Gastrocnemius medialis (tissue), 4 donors: Measurements from ENCODE around the gene AVPR2. TPM values are rescaled to one million over a fixed set of nuclear protein-coding genes. Genes with fewer than 3 reads are reported as not detected.

Source experiments
- ATAC-seq, 2 donors: fragments of 150-250 bp; one replicate each; pipeline ENCODE4 v1.9.1; 2016
- DNase-seq, 2 donors: peaks; one replicate each; pipeline ENCODE4 v3.0.0-alpha.2; 2019
- H3K27ac ChIP-seq, 4 donors: fragments of 200-600 bp; sonication (generic); 1 replicate in 1 of 4; 2 replicates in 3 of 4; pipeline ENCODE4 v1.5.1; 2016 to 2018; ENCODE audit warnings: mild to moderate bottlenecking in 2 of 4, moderate library complexity in 1 of 4
- H3K27me3 ChIP-seq, 3 donors: fragments of 200-600 bp; sonication (generic) in 2 of 3; 1 replicate in 1 of 3; 2 replicates in 2 of 3; pipeline versions ENCODE4 v1.5.1 to v1.6.0; 2016 to 2019; ENCODE audit warnings: mild to moderate bottlenecking in 1 of 3, moderate library complexity in 1 of 3
- H3K36me3 ChIP-seq, 2 donors: fragments of 200-600 bp; sonication (generic) in 1 of 2; one replicate each; pipeline ENCODE4 v1.5.1; 2017 to 2018
- H3K4me1 ChIP-seq, 2 donors: fragments of 200-600 bp; sonication (generic) in 1 of 2; one replicate each; pipeline ENCODE4 v1.5.1; 2016 to 2017; ENCODE audit warnings: mild to moderate bottlenecking in 2 of 2
- H3K4me3 ChIP-seq, 4 donors: fragments of 200-600 bp; sonication (generic) in 3 of 4; 1 replicate in 1 of 4; 2 replicates in 3 of 4; pipeline ENCODE4 v1.5.1; 2016 to 2019; ENCODE audit warnings: mild to moderate bottlenecking in 2 of 4
- H3K9me3 ChIP-seq, 3 donors: fragments of 200-600 bp; sonication (generic) in 2 of 3; 1 replicate in 1 of 3; 2 replicates in 2 of 3; pipeline ENCODE4 v1.5.1; 2016 to 2019
- CTCF ChIP-seq, 5 experiments: fragments of 450-650 bp in 3 of 5; fragments of 200-600 bp in 2 of 5; sonication (generic) in 2 of 5; IDR thresholded peaks in 4 of 5; conservative IDR thresholded peaks in 1 of 5; 1 replicate in 4 of 5; 2 replicates in 1 of 5; pipeline ENCODE4 v1.5.1; 2016 to 2019; ENCODE audit warnings: antibody characterized with exemption in 5 of 5, mild to moderate bottlenecking in 3 of 5, moderate library complexity in 3 of 5
- POLR2A ChIP-seq, 2 donors: fragments of 450-650 bp; IDR thresholded peaks; one replicate each; pipeline ENCODE4 v1.6.1; 2017; ENCODE audit warnings: antibody characterized with exemption in 2 of 2, mild to moderate bottlenecking in 2 of 2, moderate library complexity in 2 of 2
- in situ Hi-C, 4 donors: fragments of 200-750 bp; cut with MboI; loops; one replicate each; pipeline versions ENCODE4 v1.15.0 to v1.8.0; 2017; ENCODE audit warnings: low sequenced_read_pairs in 4 of 4
- intact Hi-C: fragments of 100-400 bp; cut with DNase I; formaldehyde crosslinking; loops from one replicate; pipeline ENCODE4 v1.15.1; 2023; ENCODE audit warnings: low total_unique reads
- total RNA-seq, 4 donors: library from RNA; depleted of rRNA; stranded (reverse); fragments of >200 nt; gene quantifications; one replicate each; pipeline versions ENCODE4 v1.1.0 to v1.2.3, GENCODE V29; 2016

AVPR2 gene
- total RNA-seq, 4 donors from 2014 or later = 1.5 to 3.8 (median 2.0) TPM

DNA sequence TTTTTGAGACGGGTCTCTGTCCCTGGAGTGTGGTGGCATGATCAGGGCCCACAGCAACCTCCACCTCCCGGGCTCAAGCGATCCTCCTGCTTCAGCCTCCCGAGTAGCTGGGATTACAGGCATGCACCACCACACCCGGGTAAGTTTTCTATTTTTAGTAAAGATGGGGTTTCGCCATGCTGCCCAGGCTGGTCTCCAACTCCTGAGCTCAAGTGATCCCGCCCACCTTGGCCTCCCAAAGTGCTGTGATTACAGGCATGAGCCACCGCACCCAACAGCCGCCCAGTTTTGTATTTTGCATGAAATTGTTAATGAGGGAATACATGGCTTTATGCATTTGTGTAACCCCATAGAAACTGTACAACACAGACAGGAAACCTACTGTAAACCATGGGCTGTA is 24.4 kb downstream of the AVPR2 start:
- Histone ChIP-seq H3K4me3 (peak overlapping the region in 2 of 4 donors; percentile 28 to 39), H3K36me3 (peaks cover 0 to 25% of the 10 kb centered on the region in 2 donors), H3K4me1 (peaks cover 10 to 23% of the 10 kb centered on the region in 2 donors), H3K27ac (peak overlapping the region; percentile 80 to 85 (median 83)), H3K9me3 (no peaks in the 10 kb centered on the region), H3K27me3 (no peaks in the 10 kb centered on the region)
- in situ Hi-C loops = loop anchor here in 1 of 4 donors (25.0 kb wide), 1 partner anchor 142 kb away; the partner anchor contains the start of genes IDH3G, SRPK3 and SSR4
- DNase-seq (peak in 1 of 2 donors; percentile 47), ATAC-seq (no peak)
- intact Hi-C loops = loop anchor here (1.0 to 10.0 kb wide), 5 partner anchors 42 to 586 kb away; partner anchors contain the start of genes CCNQ, FAM3A, HCFC1 and IDH3G
- TF ChIP-seq POLR2A (IDR thresholded peaks at IDR 0.05) = no peak
- TF ChIP-seq CTCF (IDR thresholded peaks at IDR 0.05 in 4 of 5, conservative IDR thresholded peaks at IDR 0.05 in 1 of 5) = no peak

- H3K4me1 ChIP-seq = peaks cover 10 to 25% of the 10 kb centered on the region in 2 donors
- DNase-seq = no peak
- intact Hi-C loops (loop anchor here (5.0 to 10.0 kb wide), 3 partner anchors 118 to 585 kb away; partner anchors contain the start of genes CCNQ and FAM3A), in situ Hi-C loops (loop anchor here in 1 of 4 donors (25.0 kb wide), 1 partner anchor 142 kb away; the partner anchor contains the start of genes IDH3G, SRPK3 and SSR4)
- ATAC-seq = no peak
- peaks cover 0 to 25% of the 10 kb centered on the region in 2 donors for H3K36me3 ChIP-seq
- H3K4me3 ChIP-seq = no peak overlapping the region
- H3K9me3 ChIP-seq = no peaks in the 10 kb centered on the region
- H3K27me3 ChIP-seq = no peaks in the 10 kb centered on the region
- H3K27ac ChIP-seq = peak overlapping the region; percentile 80 to 85 (median 83)
- TF ChIP-seq CTCF (IDR thresholded peaks at IDR 0.05 in 4 of 5, conservative IDR thresholded peaks at IDR 0.05 in 1 of 5) = no peak
- no peak for TF ChIP-seq POLR2A (IDR thresholded peaks at IDR 0.05)
These were observed 25.1 kb downstream of the AVPR2 start for GRCh38 chrX:153929576-153929975.

GRCh38 chrX:153930011-153930910 is 25.8 kb downstream of the AVPR2 start:
- Histone ChIP-seq H3K4me1 (peaks cover 10 to 26% of the 10 kb centered on the region in 2 donors), H3K9me3 (no peaks in the 10 kb centered on the region), H3K27ac (peak overlapping the region in 2 of 4 donors; percentile 82 to 84), H3K27me3 (no peaks in the 10 kb centered on the region), H3K4me3 (no peak overlapping the region), H3K36me3 (peaks cover 0 to 25% of the 10 kb centered on the region in 2 donors)
- TF ChIP-seq POLR2A (IDR thresholded peaks at IDR 0.05) (no peak), CTCF (IDR thresholded peaks at IDR 0.05 in 4 of 5, conservative IDR thresholded peaks at IDR 0.05 in 1 of 5) (no peak)
- DNase-seq (no peak), ATAC-seq (no peak)
- in situ Hi-C loops = loop anchor here in 1 of 4 donors (25.0 kb wide), 1 partner anchor 143 kb away; the partner anchor contains the start of genes IDH3G, SRPK3 and SSR4
- intact Hi-C loops = no loop called here

GRCh38 chrX:153931151-153931550 is 26.7 kb downstream of the AVPR2 start:
- intact Hi-C loops (no loop called here), in situ Hi-C loops (loop anchor here in 1 of 4 donors (25.0 kb wide), 1 partner anchor 144 kb away; the partner anchor contains the start of genes IDH3G, SRPK3 and SSR4)
- ATAC-seq (no peak), DNase-seq (no peak)
- no peak overlapping the region for H3K4me3 ChIP-seq
- TF ChIP-seq CTCF (IDR thresholded peaks at IDR 0.05 in 4 of 5, conservative IDR thresholded peaks at IDR 0.05 in 1 of 5) = no peak
- no peak for TF ChIP-seq POLR2A (IDR thresholded peaks at IDR 0.05)
- no peaks in the 10 kb centered on the region for H3K27me3 ChIP-seq
- H3K36me3 ChIP-seq = peaks cover 0 to 25% of the 10 kb centered on the region in 2 donors
- H3K4me1 ChIP-seq = peaks cover 10 to 30% of the 10 kb centered on the region in 2 donors
- H3K9me3 ChIP-seq = no peaks in the 10 kb centered on the region
- no peak overlapping the region for H3K27ac ChIP-seq
